HepG2 (cell line): ENCODE measurements around the gene PEX11B. TPM values are rescaled to one million over a fixed set of nuclear protein-coding genes. Genes with fewer than 3 reads are reported as not detected.

Source experiments
- AGO2 ChIP-seq: fragments of 200-400 bp; formaldehyde crosslinking; optimal IDR thresholded peaks from 2 replicates; pipeline ENCODE3; 2017; ENCODE audit warnings: mild to moderate bottlenecking, low read depth, low read length, moderate library complexity
- ARNT2 ChIP-seq: sonication (generic); formaldehyde crosslinking; IDR thresholded peaks from 2 replicates; pipeline ENCODE4 v1.8.0; 2022; ENCODE audit warnings: mild to moderate bottlenecking, low read depth, missing genetic modification reagents, moderate library complexity
- CBX5 ChIP-seq: sonication (generic); formaldehyde crosslinking; IDR thresholded peaks from 2 replicates; pipeline ENCODE4 v1.4.0; 2020; ENCODE audit warnings: missing genetic modification reagents, borderline replicate concordance
- JUND ChIP-seq: sonication (generic); formaldehyde crosslinking; IDR thresholded peaks from 2 replicates; pipeline ENCODE4 v1.8.0; 2022; ENCODE audit warnings: mild to moderate bottlenecking, missing genetic modification reagents
- KLF16 ChIP-seq, 2 experiments: sonication (generic) in 1 of 2; formaldehyde crosslinking in 1 of 2; IDR thresholded peaks; 2 replicates each; pipeline versions ENCODE4 v1.6.1 to v1.8.0; 2016 to 2023; ENCODE audit warnings: missing genetic modification reagents in 2 of 2, missing compliant biosample characterization in 1 of 2
- MBD4 ChIP-seq: IDR thresholded peaks from 2 replicates; pipeline ENCODE4 v1.6.1; 2012; ENCODE audit warnings: low read length, inconsistent platforms, borderline replicate concordance
- MXI1 ChIP-seq: IDR thresholded peaks from 3 replicates; pipeline ENCODE4 v1.6.1; 2012; ENCODE audit warnings: low read depth, low read length, inconsistent platforms, borderline replicate concordance
- NFYC ChIP-seq: IDR thresholded peaks from 2 replicates; pipeline ENCODE4 v1.6.1; 2016; ENCODE audit warnings: missing genetic modification reagents, missing compliant biosample characterization
- PHF8 ChIP-seq: sonication (generic); formaldehyde crosslinking; IDR thresholded peaks from 2 replicates; pipeline ENCODE4 v1.5.0; 2020; ENCODE audit warnings: missing genetic modification reagents
- POLR2A ChIP-seq, 2 experiments: IDR thresholded peaks; 2 replicates each; pipeline ENCODE4 v1.6.1; 2011; ENCODE audit warnings: low read depth in 2 of 2, low read length in 2 of 2, mild to moderate bottlenecking in 1 of 2, moderate library complexity in 1 of 2; ENCODE audit not compliant: insufficient read depth in 1 of 2
- RFX1 ChIP-seq: fragments of 450-650 bp; IDR thresholded peaks from 2 replicates; pipeline ENCODE4 v1.6.1; 2017
- SATB2 ChIP-seq: sonication (generic); formaldehyde crosslinking; IDR thresholded peaks from 2 replicates; pipeline ENCODE4 v1.5.0; 2020; ENCODE audit warnings: missing genetic modification reagents
- U2AF2 ChIP-seq: fragments of 200-400 bp; formaldehyde crosslinking; IDR thresholded peaks from 2 replicates; pipeline ENCODE4 v1.6.1; 2017; ENCODE audit warnings: low read depth, mild to moderate bottlenecking, low read length
- XRCC5 ChIP-seq: fragments of 200-400 bp; formaldehyde crosslinking; optimal IDR thresholded peaks from 2 replicates; pipeline ENCODE3; 2017; ENCODE audit warnings: mild to moderate bottlenecking, low read length
- ZBTB42 ChIP-seq: sonication (generic); formaldehyde crosslinking; IDR thresholded peaks from 2 replicates; pipeline ENCODE4 v1.5.0; 2020; ENCODE audit warnings: mild to moderate bottlenecking, missing genetic modification reagents
- ZNF10 ChIP-seq: sonication (generic); formaldehyde crosslinking; IDR thresholded peaks from 2 replicates; pipeline ENCODE4 v1.4.0; 2020; ENCODE audit warnings: mild to moderate bottlenecking, low read depth, missing genetic modification reagents, borderline replicate concordance
- ZNF33B ChIP-seq: sonication (generic); formaldehyde crosslinking; IDR thresholded peaks from 2 replicates; pipeline ENCODE4 v1.5.1; 2020; ENCODE audit warnings: mild to moderate bottlenecking, missing genetic modification reagents
- ZNF354B ChIP-seq: sonication (generic); formaldehyde crosslinking; IDR thresholded peaks from 2 replicates; pipeline ENCODE4 v1.8.0; 2022; ENCODE audit warnings: mild to moderate bottlenecking, missing genetic modification reagents
- ZNF451 ChIP-seq: sonication (generic); formaldehyde crosslinking; IDR thresholded peaks from 2 replicates; pipeline ENCODE4 v1.5.0; 2020; ENCODE audit warnings: mild to moderate bottlenecking, missing genetic modification reagents
- ZNF678 ChIP-seq: sonication (generic); formaldehyde crosslinking; IDR thresholded peaks from 2 replicates; pipeline ENCODE4 v1.4.0; 2020; ENCODE audit warnings: mild to moderate bottlenecking, missing genetic modification reagents
- ZZZ3 ChIP-seq: sonication (generic); formaldehyde crosslinking; IDR thresholded peaks from 2 replicates; pipeline ENCODE4 v1.4.0; 2020; ENCODE audit warnings: missing genetic modification reagents, mild to moderate bottlenecking, borderline replicate concordance
- polyA plus RNA-seq, 8 experiments: library from polyadenylated mRNA; depleted of rRNA in 3 of 8; stranded (reverse) in 7 of 8; unstranded in 1 of 8; fragments of >200 nt; fragmentation: Illumina TruSeq in 4 of 8; extraction: Trizol in 4 of 8; gene quantifications; 2 replicates each; pipeline versions ENCODE4 v1.2.1 to v1.2.3, GENCODE V29; 2011 to 2016; ENCODE audit warnings: low read depth in 4 of 8, missing spikeins in 1 of 8, mixed read lengths in 1 of 8; ENCODE audit not compliant: insufficient read depth in 1 of 8
- total RNA-seq, 5 experiments: library from RNA; depleted of rRNA; stranded (reverse); fragments of >200 nt; fragmentation: Illumina TruSeq; extraction: Trizol; gene quantifications; 2 replicates each; pipeline ENCODE4 v1.2.3, GENCODE V29; 2016; ENCODE audit warnings: low read depth in 1 of 5
- TF ChIP-seq, protein P1 (sequence below): IDR thresholded peaks from 2 replicates; pipeline ENCODE4 v1.6.1; 2018; ENCODE audit warnings: missing genetic modification reagents, mild to moderate bottlenecking, missing compliant biosample characterization
- TF ChIP-seq, protein P2 (sequence below): sonication (generic); formaldehyde crosslinking; IDR thresholded peaks from 2 replicates; pipeline ENCODE4 v1.5.1; 2020; ENCODE audit warnings: missing genetic modification reagents, mild to moderate bottlenecking, borderline replicate concordance
- TF ChIP-seq, protein P3 (sequence below): sonication (generic); formaldehyde crosslinking; conservative IDR thresholded peaks from 2 replicates; pipeline ENCODE4 v1.4.0; 2020; ENCODE audit warnings: missing genetic modification reagents
- TF ChIP-seq, protein P4 (sequence below): IDR thresholded peaks from 2 replicates; pipeline ENCODE4 v1.6.1; 2012; ENCODE audit warnings: low read depth, low read length, improper control_type of control experiment

PEX11B gene
- total and polyA plus RNA-seq, 2 of the 13 experiments (the other 11 are each of a cell fraction or from before 2014, with no cell fraction given) = 21.6 to 48.4 TPM

DNA sequence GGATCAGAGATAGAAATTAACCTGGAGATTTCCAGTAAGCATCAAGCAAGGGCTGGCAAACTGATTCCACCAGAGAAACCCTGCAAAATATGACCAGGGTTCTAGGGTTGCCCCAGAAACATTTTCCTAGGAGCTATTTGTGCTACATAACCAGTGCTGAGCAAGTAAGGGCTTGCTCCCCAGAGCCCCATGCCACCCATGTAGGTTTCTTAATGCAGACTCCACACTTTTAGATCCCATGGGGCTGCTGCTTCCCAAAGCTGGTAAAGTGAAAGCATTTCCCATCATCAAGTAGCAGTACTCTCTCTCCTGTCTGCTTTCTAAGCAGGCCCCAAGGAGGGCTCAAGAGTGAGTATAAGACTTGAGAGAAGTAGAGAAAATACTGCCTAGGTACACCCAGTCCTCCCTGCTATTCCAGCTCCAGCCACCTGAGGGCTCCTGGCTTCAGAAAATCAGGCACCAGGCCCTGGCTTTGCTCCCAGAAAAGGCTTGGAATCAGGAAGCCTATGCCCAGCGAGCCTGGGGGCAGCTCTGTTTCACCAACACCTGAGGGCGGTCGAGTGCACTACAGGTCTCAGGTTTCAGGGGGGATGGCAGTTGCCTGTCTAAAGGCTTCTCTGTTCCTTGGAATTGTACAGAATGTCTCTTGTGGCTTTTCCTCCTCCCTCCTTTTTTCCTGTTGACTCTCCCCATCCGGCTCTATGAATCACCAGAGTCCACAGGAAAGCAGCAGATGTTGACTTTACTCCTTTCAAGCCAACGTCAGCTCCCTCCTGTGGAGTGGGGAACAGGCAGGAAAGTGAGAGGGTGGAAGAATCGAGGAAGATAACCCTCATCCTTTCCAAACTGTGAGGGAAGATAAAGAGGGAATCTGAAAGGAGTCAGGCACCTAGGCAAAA, 26.7 kb downstream of the PEX11B start (continued):
- no peak for TF ChIP-seq ZNF678 (CRISPR knock-in tag)
- TF ChIP-seq, protein P1, sequence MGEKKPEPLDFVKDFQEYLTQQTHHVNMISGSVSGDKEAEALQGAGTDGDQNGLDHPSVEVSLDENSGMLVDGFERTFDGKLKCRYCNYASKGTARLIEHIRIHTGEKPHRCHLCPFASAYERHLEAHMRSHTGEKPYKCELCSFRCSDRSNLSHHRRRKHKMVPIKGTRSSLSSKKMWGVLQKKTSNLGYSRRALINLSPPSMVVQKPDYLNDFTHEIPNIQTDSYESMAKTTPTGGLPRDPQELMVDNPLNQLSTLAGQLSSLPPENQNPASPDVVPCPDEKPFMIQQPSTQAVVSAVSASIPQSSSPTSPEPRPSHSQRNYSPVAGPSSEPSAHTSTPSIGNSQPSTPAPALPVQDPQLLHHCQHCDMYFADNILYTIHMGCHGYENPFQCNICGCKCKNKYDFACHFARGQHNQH (CRISPR knock-in tag) = peak; percentile 83
- no peak for TF ChIP-seq PHF8 (CRISPR knock-in tag)
- TF ChIP-seq ZNF10 = no peak
- peak; percentile 31; the same call in 1 of the 2 replicates for TF ChIP-seq CBX5 (CRISPR knock-in tag)
- TF ChIP-seq AGO2 = no peak
- TF ChIP-seq ZNF33B (CRISPR knock-in tag) = no peak
- TF ChIP-seq ARNT2 (CRISPR knock-in tag) = no peak
- TF ChIP-seq JUND = peak; percentile 85; the same call in 1 of the 2 replicates
- TF ChIP-seq MXI1 = peak; percentile 81; the same call in 1 of the 3 replicates
- peak; percentile 96 for TF ChIP-seq XRCC5
- TF ChIP-seq NFYC (CRISPR knock-in tag) = peak; percentile 33; the same call in 1 of the 2 replicates
- TF ChIP-seq, protein P2, sequence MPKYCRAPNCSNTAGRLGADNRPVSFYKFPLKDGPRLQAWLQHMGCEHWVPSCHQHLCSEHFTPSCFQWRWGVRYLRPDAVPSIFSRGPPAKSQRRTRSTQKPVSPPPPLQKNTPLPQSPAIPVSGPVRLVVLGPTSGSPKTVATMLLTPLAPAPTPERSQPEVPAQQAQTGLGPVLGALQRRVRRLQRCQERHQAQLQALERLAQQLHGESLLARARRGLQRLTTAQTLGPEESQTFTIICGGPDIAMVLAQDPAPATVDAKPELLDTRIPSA (CRISPR knock-in tag) = no peak
- TF ChIP-seq, protein P3, sequence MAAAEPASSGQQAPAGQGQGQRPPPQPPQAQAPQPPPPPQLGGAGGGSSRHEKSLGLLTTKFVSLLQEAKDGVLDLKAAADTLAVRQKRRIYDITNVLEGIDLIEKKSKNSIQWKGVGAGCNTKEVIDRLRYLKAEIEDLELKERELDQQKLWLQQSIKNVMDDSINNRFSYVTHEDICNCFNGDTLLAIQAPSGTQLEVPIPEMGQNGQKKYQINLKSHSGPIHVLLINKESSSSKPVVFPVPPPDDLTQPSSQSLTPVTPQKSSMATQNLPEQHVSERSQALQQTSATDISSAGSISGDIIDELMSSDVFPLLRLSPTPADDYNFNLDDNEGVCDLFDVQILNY = no peak
- TF ChIP-seq ZNF451 (CRISPR knock-in tag) = no peak
- TF ChIP-seq KLF16 (CRISPR knock-in tag; IDR thresholded peaks at IDR 0.05) = peak in 1 of 2 experiments; percentile 76; a peak in 1 of 4 replicates
- TF ChIP-seq POLR2A (IDR thresholded peaks at IDR 0.05; ENCODE audit: insufficient read depth in 1 of 2, low read depth in 2 of 2, low read length in 2 of 2) = no peak
- TF ChIP-seq MBD4 = no peak; the same call in 1 of the 2 replicates
- TF ChIP-seq ZBTB42 (CRISPR knock-in tag) = no peak
- no peak for TF ChIP-seq ZZZ3
- no peak for TF ChIP-seq U2AF2
- TF ChIP-seq RFX1 = no peak
- TF ChIP-seq, protein P4, sequence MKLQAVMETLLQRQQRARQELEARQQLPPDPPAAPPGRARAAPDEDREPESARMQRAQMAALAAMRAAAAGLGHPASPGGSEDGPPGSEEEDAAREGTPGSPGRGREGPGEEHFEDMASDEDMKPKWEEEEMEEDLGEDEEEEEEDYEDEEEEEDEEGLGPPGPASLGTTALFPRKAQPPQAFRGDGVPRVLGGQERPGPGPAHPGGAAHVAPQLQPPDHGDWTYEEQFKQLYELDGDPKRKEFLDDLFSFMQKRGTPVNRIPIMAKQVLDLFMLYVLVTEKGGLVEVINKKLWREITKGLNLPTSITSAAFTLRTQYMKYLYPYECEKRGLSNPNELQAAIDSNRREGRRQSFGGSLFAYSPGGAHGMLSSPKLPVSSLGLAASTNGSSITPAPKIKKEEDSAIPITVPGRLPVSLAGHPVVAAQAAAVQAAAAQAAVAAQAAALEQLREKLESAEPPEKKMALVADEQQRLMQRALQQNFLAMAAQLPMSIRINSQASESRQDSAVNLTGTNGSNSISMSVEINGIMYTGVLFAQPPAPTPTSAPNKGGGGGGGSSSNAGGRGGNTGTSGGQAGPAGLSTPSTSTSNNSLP = no peak; the same call in none of the 2 replicates
- TF ChIP-seq ZNF354B = no peak
- TF ChIP-seq SATB2 (CRISPR knock-in tag) = no peak
